GM06990 (cell line): ENCODE measurements around the gene PRODH2.

Source experiments
- DNase-seq: peaks from one replicate; pipeline ENCODE4 v3.0.0-alpha.2; 2011; ENCODE audit not compliant: insufficient read length; ENCODE audit errors: extremely low read depth
- H3K27me3 ChIP-seq: replicated peaks from 2 replicates; pipeline ENCODE4 v1.6.0; 2011; ENCODE audit warnings: low read length; ENCODE audit not compliant: control insufficient read depth, insufficient read depth
- H3K36me3 ChIP-seq: 2 replicates; pipeline ENCODE4 v1.5.1; 2011; ENCODE audit warnings: low read length; ENCODE audit not compliant: control insufficient read depth, insufficient read depth
- H3K4me3 ChIP-seq: replicated peaks from 2 replicates; pipeline ENCODE4 v1.5.1; 2011; ENCODE audit warnings: low read depth, mild to moderate bottlenecking, control low read depth, low read length
- TF ChIP-seq, protein P1 (sequence below): IDR thresholded peaks from 2 replicates; pipeline ENCODE4 v1.5.1; 2011; ENCODE audit warnings: low read length, control low read depth, mild to moderate bottlenecking, inconsistent platforms; ENCODE audit not compliant: insufficient read depth, poor library complexity, severe bottlenecking

Gene PRODH2

DNA sequence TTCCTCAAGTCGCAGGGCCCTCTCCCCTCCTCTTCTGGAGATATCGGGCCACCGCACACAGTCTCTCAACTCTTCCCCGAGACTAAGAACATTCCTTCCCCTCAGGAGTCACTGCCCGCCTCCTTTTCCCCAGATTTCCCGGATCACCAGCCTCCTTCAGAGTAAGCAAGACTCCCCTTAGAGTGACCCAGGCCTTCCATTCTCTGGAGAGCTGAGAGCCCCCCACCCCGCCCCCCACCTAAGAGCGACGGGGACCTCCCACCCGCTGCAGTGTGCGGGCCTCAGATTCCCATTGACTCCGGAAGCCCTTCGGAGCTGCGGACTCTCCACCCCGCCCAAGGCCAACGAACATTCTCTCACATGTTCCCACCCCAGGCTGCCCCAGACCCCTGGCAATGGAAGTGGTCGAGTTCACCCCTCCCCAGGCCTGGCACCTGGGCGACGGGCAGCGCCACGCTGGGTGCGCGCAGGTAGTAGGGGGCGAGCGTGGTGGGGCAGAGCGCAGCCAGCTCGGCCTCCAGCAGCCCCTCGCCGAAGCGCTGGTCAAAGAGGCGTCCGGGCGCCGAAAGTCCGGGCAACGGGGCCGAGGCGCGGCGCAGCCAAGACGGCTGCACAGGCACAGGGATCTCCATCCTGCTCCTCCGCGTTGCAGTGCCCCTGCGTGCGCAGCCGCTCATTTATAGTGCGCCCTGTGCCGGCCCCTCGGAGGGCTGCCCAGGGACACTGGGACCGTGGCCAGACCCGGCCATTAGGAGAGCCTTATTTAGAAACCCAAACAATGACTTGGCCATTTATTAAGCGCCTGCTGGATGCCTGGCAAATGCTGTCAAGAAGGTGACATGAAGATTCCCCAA lies 56.0 kb downstream of the PRODH2 start, which contains the start of gene HSPB6:
Gene HSPB6 (minus strand): TSS at position 653 of the 854 bp plus-strand sequence. CDS start 21 bp downstream, at position 632.
- peaks cover 20% of the 10 kb centered on the region for H3K36me3 ChIP-seq
- DNase-seq, result no peak
- TF ChIP-seq, protein P1, sequence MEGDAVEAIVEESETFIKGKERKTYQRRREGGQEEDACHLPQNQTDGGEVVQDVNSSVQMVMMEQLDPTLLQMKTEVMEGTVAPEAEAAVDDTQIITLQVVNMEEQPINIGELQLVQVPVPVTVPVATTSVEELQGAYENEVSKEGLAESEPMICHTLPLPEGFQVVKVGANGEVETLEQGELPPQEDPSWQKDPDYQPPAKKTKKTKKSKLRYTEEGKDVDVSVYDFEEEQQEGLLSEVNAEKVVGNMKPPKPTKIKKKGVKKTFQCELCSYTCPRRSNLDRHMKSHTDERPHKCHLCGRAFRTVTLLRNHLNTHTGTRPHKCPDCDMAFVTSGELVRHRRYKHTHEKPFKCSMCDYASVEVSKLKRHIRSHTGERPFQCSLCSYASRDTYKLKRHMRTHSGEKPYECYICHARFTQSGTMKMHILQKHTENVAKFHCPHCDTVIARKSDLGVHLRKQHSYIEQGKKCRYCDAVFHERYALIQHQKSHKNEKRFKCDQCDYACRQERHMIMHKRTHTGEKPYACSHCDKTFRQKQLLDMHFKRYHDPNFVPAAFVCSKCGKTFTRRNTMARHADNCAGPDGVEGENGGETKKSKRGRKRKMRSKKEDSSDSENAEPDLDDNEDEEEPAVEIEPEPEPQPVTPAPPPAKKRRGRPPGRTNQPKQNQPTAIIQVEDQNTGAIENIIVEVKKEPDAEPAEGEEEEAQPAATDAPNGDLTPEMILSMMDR, result no peak
- H3K27me3 ChIP-seq, result no peaks in the 10 kb centered on the region
- peak within 1 kb of the TSS; percentile 51 for H3K4me3 ChIP-seq

DNA sequence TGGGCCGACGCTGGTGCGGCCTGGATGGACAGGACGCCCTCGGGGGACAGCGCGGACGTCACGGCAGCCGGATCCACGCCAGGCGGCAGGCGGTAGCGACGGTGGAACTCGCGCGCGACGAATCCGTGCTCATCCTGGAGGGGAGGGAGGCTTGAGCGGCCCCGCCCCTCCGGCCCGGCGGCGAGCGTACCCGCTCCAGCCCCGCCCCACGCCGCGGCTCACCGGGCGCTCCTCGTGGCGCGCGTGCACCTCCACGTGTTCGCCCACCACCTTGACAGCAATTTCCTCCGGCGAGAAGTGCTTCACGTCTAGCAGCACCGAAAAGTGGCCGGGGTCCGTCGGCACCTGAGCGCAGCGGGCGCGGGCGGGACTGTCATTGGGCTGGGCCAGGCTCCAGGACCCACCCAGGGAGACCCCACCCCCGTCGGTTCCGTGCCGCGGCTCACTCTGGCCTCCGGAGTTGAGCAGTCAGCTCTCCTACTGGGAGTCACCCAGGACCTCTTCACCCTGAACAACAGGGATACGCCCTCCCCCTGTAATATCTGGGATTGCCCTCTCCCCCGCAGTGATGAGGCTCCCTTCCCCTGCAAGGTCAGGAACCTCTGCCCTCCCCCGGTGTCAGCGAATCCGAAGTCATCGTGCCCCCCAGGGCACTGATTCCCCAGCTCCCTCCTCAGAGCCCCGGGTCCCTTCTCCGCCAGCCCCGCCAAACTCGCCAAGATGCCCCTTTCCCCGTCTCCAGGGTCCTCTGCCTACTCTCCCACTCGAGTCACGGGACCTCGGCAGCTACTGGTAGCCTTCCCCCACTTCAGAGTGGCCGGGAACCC lies 56.9 kb downstream of the PRODH2 start:
- DNase-seq, result no peak
- H3K4me3 ChIP-seq, result no peak overlapping the region
- no peaks in the 10 kb centered on the region for H3K27me3 ChIP-seq
- TF ChIP-seq, protein P1, result no peak
- H3K36me3 ChIP-seq, result peaks cover 17% of the 10 kb centered on the region

DNA sequence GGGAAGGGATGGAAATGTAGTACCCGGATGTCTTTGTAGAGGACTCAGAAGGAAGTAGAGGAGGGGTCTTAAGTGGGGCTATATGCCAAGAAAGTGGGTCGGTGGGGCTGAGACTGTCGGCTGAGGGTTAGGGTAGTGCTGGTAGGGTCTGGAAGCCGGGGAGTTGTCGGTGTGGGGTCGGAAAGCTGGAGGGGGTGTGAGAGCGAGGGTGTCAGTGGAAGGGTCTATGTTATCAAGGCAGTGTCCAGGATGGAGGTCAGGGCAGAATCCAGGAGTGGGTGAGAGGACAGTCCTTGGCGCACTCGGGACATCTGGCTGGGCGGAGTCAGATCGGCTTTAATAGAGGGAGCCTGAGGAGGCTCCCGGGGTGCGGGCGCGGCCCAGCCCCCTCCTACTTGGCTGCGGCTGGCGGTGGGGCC lies 57.5 kb downstream of the PRODH2 start:
- peaks cover 17% of the 10 kb centered on the region for H3K36me3 ChIP-seq
- H3K27me3 ChIP-seq, result no peaks in the 10 kb centered on the region
- H3K4me3 ChIP-seq, result no peak overlapping the region
- TF ChIP-seq, protein P1, result no peak
- DNase-seq, result no peak

DNA sequence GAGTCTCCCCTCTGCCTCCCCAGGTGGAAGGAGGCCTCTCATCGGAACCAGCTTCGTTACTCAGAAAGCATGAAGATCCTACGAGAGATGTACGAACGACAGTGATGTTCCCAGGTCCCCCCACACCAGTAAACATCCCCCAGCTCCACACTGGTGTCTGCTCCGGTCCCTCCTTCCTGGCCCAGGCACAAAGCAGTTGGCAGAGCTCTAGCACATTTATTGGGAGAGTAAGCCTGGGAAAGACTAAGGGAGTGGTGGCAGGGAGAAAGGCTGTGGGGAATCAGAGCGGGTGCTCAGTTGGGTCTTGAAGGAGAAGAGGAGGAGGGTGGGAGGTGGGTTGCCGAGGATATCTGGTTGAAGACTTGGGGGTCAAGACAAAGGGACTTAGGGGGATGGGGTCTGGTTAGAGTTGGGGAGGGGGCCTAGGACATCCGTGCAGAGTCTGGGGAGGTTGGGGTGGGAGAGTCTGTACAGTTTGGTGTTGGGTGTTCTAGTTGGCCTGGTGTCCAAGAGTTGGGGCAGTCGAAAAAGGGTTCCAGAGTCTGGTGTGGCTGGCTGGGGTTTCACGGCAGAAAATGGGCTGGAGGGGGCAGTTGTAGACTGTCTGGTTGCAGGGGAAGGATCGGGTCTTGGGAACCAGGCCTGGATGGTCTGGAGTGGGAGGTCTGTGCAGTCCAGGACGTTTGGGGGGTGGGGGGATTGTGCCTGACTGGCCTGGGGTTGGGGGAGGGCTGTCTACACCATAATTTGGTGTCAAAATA lies 58.1 kb downstream of the PRODH2 start:
- TF ChIP-seq, protein P1, result no peak
- H3K36me3 ChIP-seq, result peaks cover 17% of the 10 kb centered on the region
- DNase-seq, result no peak
- no peak overlapping the region for H3K4me3 ChIP-seq
- H3K27me3 ChIP-seq, result no peaks in the 10 kb centered on the region

DNA sequence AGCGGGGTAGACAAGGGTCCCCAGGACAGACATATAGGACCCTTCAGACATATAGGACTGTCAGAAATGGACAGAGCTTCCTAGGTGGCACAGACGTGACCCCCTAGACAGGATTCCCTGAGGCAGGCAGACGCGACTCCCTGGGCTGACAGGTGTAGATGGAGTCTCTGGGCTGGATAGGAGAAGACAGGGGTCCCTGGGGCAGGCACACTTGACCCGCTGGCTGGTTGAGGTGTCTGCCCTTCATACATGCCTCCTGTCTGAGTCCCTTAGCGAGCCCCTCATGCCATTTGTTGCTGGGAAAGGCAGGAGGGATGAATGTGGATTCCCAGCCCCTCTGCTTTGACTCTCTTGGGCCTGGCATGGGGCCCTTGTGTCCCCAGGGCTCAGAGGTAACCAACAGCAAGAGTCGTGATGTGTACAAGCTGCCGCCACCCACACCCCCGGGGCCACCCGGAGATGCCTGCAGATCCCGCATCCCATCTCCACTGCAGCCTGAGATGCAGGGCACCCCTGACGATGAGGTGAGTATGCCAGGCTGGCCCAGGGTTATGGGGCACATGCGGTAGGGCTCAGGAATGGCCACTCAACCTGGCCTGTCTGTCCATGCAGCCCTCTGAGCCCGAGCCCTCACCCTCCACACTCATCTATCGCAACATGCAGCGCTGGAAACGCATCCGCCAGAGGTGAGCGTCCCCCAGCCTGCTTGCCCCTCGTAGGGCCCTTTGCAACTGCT lies 58.8 kb downstream of the PRODH2 start:
- H3K4me3 ChIP-seq, result no peak overlapping the region
- TF ChIP-seq, protein P1, result no peak

More for the DNA sequence above, 58.8 kb downstream of the PRODH2 start:
- DNase-seq, result no peak
- H3K27me3 ChIP-seq, result no peaks in the 10 kb centered on the region
- peaks cover 17% of the 10 kb centered on the region for H3K36me3 ChIP-seq
